GM12864 (cell line): Measurements from ENCODE around the gene LRRC32.

ENCODE experiments used
- DNase-seq: peaks from one replicate; pipeline ENCODE4 v3.0.0-alpha.2; 2011; ENCODE audit warnings: low read depth
- H3K4me3 ChIP-seq: 2 replicates; pipeline ENCODE4 v1.5.1; 2011; ENCODE audit warnings: mild to moderate bottlenecking, low read depth, low read length, control low read depth
- TF ChIP-seq, protein P1 (sequence below): IDR thresholded peaks from 2 replicates; pipeline ENCODE4 v1.5.1; 2011; ENCODE audit warnings: low read depth, mild to moderate bottlenecking, moderate library complexity, low read length, control low read depth, inconsistent platforms; ENCODE audit errors: missing control alignments

LRRC32 gene

GRCh38 chr11:76670485-76671236, at the start of gene LRRC32:
TSS of gene LRRC32 (minus strand) at chr11:76670747. CDS start at chr11:76665954, 4,793 bp downstream.
- peak within 1 kb of the TSS; percentile 54 for H3K4me3 ChIP-seq
- TF ChIP-seq, protein P1, sequence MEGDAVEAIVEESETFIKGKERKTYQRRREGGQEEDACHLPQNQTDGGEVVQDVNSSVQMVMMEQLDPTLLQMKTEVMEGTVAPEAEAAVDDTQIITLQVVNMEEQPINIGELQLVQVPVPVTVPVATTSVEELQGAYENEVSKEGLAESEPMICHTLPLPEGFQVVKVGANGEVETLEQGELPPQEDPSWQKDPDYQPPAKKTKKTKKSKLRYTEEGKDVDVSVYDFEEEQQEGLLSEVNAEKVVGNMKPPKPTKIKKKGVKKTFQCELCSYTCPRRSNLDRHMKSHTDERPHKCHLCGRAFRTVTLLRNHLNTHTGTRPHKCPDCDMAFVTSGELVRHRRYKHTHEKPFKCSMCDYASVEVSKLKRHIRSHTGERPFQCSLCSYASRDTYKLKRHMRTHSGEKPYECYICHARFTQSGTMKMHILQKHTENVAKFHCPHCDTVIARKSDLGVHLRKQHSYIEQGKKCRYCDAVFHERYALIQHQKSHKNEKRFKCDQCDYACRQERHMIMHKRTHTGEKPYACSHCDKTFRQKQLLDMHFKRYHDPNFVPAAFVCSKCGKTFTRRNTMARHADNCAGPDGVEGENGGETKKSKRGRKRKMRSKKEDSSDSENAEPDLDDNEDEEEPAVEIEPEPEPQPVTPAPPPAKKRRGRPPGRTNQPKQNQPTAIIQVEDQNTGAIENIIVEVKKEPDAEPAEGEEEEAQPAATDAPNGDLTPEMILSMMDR: peak; percentile 16
- no peak for DNase-seq

DNA sequence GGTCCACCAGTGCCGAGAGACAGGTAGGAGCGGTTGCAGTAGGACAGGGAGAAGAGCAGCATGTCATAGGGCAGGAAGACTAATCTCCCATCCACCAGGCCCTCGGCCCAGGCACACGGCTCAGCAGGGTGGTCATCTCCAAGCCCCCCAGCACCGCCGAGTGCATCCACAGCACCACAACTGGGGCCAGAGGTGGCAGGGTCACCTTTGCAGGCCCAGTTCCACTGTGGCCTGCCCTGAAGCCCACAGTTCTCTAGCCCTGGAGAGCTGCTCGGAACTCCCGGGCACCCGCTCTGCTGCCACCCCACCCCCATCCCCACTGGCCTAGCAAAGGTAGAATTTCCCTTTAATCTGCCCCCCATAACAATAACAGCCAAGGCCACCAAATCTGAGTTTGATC, 49.1 kb upstream of the LRRC32 start:
- TF ChIP-seq, protein P1: no peak
- no peak for DNase-seq
- H3K4me3 ChIP-seq: no peak overlapping the region

GRCh38 chr11:76719281-76719680, 48.7 kb upstream of the LRRC32 start:
- no peak overlapping the region for H3K4me3 ChIP-seq
- DNase-seq: no peak
- TF ChIP-seq, protein P1: no peak

- no peak overlapping the region for H3K4me3 ChIP-seq
- TF ChIP-seq, protein P1: no peak
- no peak for DNase-seq
Observed at GRCh38 chr11:76717816-76718215, 47.3 kb upstream of the LRRC32 start.

DNA sequence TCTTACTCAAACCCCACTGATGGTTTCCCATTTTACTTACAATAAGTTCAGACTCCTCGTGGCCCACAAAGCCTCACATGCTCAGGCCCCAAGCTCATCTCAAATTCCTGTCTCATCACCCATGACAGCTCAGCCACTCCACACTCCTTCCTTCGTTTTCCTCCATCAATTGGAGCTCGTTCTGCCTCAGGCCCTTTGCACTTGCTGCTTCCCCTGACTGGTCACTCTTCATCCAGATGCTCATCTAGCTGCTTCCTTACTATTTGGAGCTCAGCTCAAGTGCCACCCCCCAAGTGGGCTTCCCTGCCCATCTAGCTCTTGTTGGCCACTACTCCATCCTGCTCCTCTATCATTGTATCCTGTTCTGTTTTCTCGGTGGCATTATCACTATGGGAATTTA, 46.8 kb upstream of the LRRC32 start:
- DNase-seq: no peak
- no peak overlapping the region for H3K4me3 ChIP-seq
- TF ChIP-seq, protein P1: no peak

DNA sequence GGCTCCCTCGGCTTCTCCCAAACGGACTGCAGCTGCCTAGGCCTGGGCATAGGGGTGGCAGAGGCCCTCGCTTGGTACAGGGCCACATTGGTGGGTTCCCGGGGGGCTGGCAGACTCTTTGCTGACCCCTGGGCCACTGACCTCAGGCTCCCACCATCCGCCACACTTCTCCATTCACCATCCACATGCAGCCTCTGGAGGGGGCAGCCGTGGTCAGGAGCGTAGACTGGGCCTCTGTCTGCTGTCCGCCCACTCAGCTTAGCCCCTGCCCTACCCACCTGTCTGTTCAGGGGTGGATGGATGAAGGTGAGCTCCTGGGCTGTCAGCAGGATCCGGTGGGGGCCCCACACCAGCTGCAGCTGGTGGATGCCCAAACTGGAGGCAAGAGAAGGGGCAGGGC, 45.7 kb upstream of the LRRC32 start:
- TF ChIP-seq, protein P1: no peak
- no peak overlapping the region for H3K4me3 ChIP-seq
- DNase-seq: no peak

- TF ChIP-seq, protein P1: no peak
Observed at GRCh38 chr11:76714493-76714892, 43.9 kb upstream of the LRRC32 start.

More at GRCh38 chr11:76714493-76714892, 43.9 kb upstream of the LRRC32 start:
- H3K4me3 ChIP-seq: no peak overlapping the region
- DNase-seq: no peak
